Activated CD8-positive, alpha-beta memory T cell treated with anti-CD3 and anti-CD28 coated beads for 1 hour (primary cell): Measurements from ENCODE around the gene SMNDC1.

ENCODE experiments used
- DNase-seq, 2 donors: peaks; one replicate each; pipeline ENCODE4 v3.0.0-alpha.2; 2020; ENCODE audit warnings: low read depth in 1 of 2; ENCODE audit errors: extremely low read depth in 1 of 2

The SMNDC1 gene

DNA sequence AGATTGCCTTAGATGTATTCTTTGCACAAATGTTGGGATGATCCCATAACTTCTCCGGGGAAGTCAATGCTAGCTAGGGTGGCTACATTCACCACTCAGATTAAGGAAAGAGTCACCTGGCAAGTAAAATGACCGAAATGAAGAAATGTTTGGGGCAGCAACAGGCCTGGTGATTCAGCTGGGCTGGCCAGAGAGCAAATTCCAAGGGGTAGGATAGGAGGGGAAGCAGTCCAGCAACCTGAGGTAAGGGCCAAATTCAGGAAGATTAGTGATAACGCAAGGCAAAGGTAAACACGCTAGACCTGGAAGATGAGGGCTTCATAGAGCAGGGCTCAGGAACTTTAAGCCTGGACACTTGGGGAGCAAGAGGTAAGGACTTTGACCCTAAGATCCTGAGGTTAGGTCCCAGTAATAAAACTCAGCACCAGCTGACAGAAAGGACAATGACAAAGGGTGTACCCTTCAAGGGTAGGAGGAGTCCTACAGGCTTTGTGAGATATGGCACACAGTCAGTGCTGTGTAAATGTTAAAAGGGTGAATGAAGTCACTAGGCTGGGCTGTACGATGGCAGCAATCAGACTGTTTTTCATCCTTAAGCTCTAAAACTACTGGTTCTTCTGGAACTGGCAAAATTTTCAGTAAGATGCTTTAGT, 22.7 kb upstream of the SMNDC1 start:
- DNase-seq = no peak

DNA sequence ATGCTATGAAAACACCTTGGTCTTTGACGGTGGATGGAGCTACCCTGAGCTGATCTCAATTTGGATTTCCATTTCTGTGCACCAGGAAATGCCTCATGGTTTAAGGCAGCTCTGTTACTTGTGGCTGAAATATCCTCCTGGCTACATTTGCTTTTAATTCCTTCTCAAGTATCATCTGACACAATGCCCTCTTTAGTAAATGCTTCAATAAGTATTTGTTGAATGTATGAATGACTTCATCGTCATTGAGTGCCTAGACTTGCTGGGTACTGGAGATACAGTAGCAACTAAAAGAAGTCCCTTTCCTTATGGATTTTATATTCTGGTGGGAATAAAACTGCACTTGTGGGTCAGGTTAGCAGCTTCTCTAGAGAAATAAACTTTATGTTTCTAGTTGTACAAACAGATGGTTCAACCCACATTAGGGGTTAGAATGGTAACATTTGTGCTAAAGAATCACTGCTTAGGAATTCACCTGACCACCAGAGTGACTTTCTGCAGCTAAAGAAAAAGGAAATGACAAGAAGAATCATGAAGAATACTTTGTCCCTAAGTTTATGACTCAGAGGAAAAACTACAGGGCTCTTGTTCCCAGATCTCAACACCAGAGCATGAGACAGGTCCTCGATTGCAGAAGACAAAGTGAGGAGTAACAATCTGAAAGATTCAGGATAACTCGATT, 21.8 kb upstream of the SMNDC1 start:
- no peak for DNase-seq

DNA sequence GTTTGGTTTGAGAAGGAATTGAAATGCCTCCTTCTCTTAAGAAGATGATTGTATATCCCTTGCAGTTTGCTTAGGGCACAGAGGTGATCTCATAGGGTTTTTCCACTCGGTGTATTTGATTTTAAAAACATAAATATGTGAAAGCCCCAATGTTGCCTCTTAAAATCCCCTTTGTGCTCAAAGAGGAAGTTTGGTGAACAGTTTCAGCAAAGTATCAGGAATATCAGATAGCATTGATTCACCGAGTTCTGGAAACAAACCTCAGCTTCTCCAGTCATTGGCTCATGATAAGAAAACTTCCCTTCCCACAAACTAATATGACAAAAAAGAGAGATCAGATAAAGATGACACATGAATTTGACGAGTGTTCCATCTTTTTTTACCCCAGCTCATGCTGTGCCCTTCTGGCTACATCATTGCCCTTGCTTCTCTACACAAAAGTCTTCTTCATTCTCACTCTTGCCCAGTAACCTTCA, 20.1 kb upstream of the SMNDC1 start:
- no peak for DNase-seq

- DNase-seq = no peak
Measured at GRCh38 chr10:110324201-110324804, 19.6 kb upstream of the SMNDC1 start.

DNA sequence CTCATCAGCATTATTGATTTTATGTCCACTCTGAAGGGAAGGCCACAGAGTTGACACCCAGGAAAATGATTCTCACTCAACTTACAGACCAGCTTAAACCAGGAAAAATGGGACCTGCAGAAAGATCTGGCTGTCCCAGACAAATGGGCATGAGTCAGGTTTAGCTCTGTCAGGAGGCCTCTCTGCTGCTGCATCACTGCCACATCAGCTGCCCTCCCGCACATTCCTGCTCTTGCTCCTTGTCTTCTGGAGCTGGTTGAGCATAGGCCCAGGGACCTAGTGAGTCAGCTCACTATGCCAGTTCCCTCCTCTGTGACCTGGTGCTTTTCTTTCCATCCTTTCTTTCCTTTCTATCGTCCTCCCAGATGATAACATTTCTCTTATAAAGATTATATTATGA, 18.8 kb upstream of the SMNDC1 start:
- DNase-seq = no peak

DNA sequence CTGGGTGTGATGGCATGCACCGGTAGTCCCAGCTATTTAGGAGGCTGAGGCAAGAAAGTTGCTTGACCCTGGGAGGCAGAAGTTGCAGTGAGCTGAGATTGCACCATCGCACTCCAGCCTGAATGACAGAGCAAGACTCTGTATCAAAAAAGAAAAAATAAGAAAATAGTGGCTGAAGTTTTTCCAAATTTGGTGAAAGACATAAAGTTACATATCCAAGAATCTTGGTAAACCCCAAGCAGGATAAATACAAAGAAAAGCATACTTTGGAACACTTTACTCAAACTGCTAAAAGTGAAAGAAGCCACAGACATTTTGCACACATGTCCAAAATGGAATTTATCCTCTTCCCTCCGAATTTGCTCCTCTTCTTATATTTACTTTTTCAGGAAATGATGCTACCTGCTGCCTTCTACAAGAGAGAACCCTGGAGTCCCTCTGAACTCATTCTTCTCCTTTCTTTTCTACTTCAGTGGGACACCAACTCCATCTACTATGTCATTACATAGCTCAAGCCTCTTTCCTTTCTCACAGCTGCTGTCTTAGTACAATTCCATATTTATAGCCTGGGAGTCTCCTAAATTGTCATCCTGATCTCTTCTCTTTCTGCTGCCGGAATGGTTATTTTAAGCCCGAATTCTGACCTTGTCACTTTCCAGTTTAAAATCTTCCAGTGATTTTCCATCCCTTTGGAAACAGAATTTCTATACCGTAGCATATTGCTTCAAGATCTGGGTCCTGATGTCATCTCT, 17.3 kb upstream of the SMNDC1 start:
- no peak for DNase-seq

- DNase-seq = no peak
Measured at GRCh38 chr10:110317866-110318850, 13.4 kb upstream of the SMNDC1 start.

DNA sequence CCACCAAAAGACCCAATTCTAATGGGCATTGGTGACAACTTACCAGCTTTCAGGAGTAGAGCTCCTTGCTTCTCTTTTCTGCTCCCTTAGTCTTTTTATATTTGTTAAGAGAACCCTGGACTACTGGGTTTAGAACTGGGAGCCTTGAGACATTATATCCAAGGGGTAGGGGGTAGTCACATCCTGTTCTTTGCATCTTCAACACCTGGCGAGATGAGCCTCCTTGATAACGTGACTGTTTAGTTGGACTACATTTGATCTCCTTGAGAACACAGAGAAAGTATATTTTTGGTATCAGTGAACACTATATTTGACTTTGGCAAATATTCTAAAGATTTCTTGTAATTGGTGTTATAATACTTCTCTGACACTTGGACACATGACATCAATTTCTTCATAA, 9.0 kb upstream of the SMNDC1 start:
- DNase-seq = no peak

GRCh38 chr10:110312206-110312605, 7.5 kb upstream of the SMNDC1 start:
- DNase-seq = no peak

DNA sequence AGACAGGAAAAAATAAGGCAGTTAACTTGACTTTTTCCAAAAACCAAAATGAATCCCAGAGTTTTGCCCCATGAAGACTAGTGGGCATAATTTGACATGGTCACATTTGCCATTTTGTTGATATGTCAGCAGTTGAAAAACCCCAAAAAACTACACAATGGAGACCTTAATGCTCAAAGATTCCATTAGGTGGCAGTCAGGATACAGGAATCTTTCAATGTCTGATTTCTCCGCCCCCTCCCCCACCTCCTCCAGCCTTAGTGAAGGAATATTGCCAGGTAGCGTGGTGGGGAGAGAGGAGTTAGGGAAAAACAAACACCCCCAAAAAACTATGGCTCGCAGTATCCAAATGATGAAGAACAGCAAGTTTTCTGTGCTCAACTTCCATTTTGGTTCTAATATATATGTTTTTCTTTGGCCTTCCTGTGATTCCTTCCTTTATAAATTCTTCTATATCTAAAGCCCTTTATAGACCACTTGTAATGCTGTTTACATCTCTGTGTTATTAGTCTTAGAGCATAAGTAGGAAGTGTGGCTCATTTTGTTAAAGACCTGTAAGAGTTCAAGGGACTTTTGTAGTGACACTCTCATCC, 6.7 kb upstream of the SMNDC1 start:
- DNase-seq = no peak

GRCh38 chr10:110310741-110311140, 6.0 kb upstream of the SMNDC1 start:
- no peak for DNase-seq

- no peak for DNase-seq
Measured at GRCh38 chr10:110307805-110308204, 3.1 kb upstream of the SMNDC1 start.

DNA sequence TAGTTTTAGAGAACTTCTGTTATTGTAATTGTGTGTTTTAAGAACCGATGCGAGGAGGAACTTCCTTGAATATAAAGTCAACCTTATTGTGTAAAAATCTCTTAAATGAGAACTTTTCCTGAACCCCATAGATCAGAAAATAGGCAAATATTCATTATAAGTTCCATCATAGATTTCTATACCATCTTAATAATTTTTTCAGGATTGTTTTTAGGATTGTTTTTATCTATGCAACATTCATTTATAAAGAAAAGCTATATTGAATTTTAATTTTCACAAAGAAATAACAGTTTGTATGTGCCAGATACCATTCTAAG, 1.7 kb upstream of the SMNDC1 start:
- DNase-seq = no peak

DNA sequence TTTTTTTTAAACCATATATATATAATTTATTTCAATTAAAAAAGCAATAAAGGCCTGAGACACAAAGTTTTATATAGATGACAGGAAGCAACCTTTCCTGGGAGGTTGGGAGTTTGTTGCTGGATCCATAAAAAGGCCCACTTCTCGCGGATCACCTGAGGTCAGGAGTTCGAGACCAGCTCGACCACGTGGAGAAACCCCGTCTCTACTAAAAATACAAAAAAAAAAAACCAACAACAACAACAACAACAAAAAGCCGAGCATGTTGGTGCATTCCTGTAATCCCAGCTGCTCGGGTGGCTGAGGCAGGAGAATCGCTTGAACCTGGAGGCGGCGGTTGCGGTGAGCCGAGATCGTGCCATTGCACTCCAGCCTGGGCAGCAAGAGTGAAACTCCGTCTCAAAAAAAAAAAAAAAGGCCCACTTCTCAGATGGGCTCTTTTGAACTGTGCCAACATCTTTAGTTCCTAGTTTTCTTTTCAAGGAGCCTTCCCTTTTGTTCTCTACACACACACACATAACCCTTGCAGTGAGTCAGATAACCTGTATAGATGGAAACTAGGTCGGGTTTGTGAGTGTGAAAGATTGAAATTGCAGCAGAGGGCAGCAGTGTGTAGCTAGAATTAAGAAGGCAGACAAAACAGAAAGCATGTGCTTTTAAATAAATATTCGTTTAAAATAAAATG, 1.2 kb upstream of the SMNDC1 start:
- DNase-seq = peak in 1 of 2 donors; percentile 7

DNA sequence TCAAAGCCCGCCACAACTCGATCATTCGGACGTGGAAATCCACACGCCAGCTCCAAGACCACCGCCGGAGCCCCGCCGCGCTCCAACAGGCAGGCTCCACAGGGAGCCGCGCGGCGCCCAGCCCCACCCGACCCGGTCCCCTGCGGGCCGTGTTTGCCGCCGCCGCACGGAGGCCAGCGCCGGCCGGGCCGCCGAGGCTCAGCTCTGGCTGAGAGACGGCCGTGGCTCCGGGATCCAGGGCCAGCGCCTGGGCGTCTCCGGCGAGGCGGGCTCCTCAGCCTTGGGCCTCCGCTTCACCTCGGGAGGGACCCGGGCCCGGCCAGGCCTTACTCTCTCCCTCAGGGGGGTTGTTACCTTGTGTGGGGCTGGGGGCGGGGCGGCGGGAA, 333 bp downstream of the SMNDC1 start:
- no peak for DNase-seq

GRCh38 chr10:110303681-110304080, 1.0 kb downstream of the SMNDC1 start:
- DNase-seq = no peak

DNA sequence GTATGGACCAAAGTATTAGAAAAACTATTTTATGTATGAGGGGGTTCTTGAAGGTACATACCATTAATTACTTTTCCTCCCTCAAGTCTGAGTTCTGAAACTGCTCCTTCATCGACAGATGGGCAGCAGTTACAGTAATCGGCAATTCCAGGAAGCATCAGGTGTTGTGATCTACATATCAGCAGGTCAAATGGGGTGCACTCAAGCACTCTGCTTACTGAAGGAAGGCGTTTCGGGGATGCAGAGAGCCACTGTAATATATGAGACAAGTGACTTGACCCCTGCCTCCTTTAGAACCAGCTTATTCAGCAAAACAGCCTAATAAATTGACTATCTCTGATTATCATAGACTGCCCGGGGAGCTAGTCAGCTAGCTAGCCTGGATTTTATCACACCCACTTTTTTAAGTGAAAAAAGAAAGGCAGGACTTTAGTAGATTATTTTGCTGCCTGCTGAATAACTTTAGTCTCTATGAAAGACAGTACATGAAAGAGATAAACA, 4.2 kb downstream of the SMNDC1 start:
- DNase-seq = no peak

DNA sequence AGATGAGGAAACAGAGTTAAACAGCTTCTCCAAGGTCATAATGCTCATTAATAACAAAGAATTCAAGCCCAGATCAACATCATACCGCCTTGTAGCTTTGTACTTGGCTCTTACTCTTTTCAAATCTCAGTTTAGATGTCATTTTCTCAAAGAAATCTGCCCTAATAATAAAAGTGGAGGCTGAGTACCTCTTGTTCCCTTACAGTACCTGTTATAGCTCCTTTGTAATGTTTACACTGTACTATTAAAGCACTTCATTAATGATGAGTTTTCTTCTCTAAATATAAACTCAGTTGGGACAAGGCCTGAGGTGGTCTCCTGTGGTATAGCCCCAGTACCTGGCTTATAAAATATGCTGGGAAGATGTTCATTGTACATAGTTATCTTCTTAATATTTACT, 7.8 kb downstream of the SMNDC1 start:
- no peak for DNase-seq

GRCh38 chr10:110286841-110287240, 17.9 kb downstream of the SMNDC1 start:
- no peak for DNase-seq
